Testis (tissue), 3 donors: ENCODE measurements around the gene SEZ6L. TPM values are rescaled to one million over a fixed set of nuclear protein-coding genes. Genes with fewer than 3 reads are reported as not detected.

Source experiments
- DNase-seq: peaks from one replicate; pipeline ENCODE4 v3.0.0-alpha.2; 2019
- H3K27ac ChIP-seq, 2 donors: fragments of 200-600 bp; sonication (generic); one replicate each; pipeline ENCODE4 v1.5.1; 2019
- H3K27me3 ChIP-seq: fragments of 200-600 bp; sonication (generic); one replicate; pipeline ENCODE4 v1.5.1; 2019
- H3K36me3 ChIP-seq: fragments of 200-600 bp; sonication (generic); one replicate; pipeline ENCODE4 v1.5.1; 2017; ENCODE audit warnings: low read depth; ENCODE audit errors: missing control alignments
- H3K4me1 ChIP-seq: fragments of 200-600 bp; sonication (generic); one replicate; pipeline ENCODE4 v1.5.1; 2019
- H3K4me3 ChIP-seq, 2 donors: fragments of 200-600 bp; sonication (generic); one replicate each; pipeline ENCODE4 v1.5.1; 2017 to 2019
- H3K9me3 ChIP-seq: fragments of 200-600 bp; sonication (generic); one replicate; pipeline ENCODE4 v1.5.1; 2017
- CTCF ChIP-seq, 3 experiments: fragments of 450-650 bp in 2 of 3; fragments of 200-600 bp in 1 of 3; sonication (generic) in 1 of 3; IDR thresholded peaks; one replicate each; pipeline ENCODE4 v1.5.1; 2016 to 2019; ENCODE audit warnings: antibody characterized with exemption in 3 of 3, mild to moderate bottlenecking in 2 of 3, moderate library complexity in 1 of 3
- POLR2A ChIP-seq: fragments of 450-650 bp; IDR thresholded peaks from one replicate; pipeline ENCODE4 v1.6.1; 2017; ENCODE audit warnings: antibody characterized with exemption, mild to moderate bottlenecking, moderate library complexity
- WGBS, 2 donors: methylation state at CpG; one replicate each; pipeline ENCODE4 v1.1.5; 2018; 5-methylcytosine and 5-hydroxymethylcytosine counted together
- intact Hi-C: fragments of 100-400 bp; cut with DNase I; formaldehyde crosslinking; loops from one replicate; pipeline ENCODE4 v1.15.1; 2023; ENCODE audit warnings: low total_unique reads
- polyA plus RNA-seq: library from polyadenylated mRNA; stranded (reverse); fragments of 350-450 nt; fragmentation: Illumina TruSeq; extraction: RNeasy Lipid Tissue Mini Kit (QIAGEN cat#74804); gene quantifications from one replicate; pipeline ENCODE4 v1.2.3, GENCODE V29; 2014; ENCODE audit warnings: low read depth, low replicate concordance; ENCODE audit not compliant: insufficient read depth
- total RNA-seq, 2 donors: library from RNA; depleted of rRNA; stranded (reverse); fragments of >200 nt; gene quantifications; one replicate each; pipeline ENCODE4 v1.2.3, GENCODE V29; 2016

Gene SEZ6L
- total and polyA plus RNA-seq, 3 donors from 2014 or later: 0.69 to 1.4 (median 0.71) TPM

DNA sequence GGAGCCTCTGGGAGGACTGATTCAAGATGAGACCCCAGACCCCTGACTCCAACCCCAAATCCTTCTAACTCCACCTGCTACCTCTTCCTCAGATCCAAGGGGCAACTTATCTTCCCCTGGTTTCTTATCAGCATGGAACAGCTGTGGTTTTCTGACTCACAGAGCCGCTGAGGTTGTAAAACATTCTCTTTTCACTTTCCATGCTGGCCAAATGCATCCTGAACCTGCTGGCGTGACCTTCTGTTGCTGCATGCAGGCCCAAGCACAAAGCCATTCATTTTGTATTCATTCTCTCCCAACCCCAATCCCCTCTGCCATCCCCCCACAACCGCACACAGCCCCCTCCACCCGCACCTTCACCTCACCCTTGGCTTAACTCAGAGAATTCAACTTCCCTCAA is 70.3 kb downstream of the SEZ6L start:
- TF ChIP-seq POLR2A: no peak
- TF ChIP-seq CTCF (IDR thresholded peaks at IDR 0.05): no peak
- intact Hi-C loops: no loop called here
- WGBS, 2 donors: 73 to 83% methylated on average over 4 of the region's 4 CpGs
- H3K27me3 ChIP-seq: no peaks in the 10 kb centered on the region
- no peak overlapping the region for H3K27ac ChIP-seq
- H3K9me3 ChIP-seq: no peaks in the 10 kb centered on the region
- DNase-seq: no peak
- H3K4me3 ChIP-seq: no peak overlapping the region
- no peaks in the 10 kb centered on the region for H3K36me3 ChIP-seq
- H3K4me1 ChIP-seq: no peaks in the 10 kb centered on the region

DNA sequence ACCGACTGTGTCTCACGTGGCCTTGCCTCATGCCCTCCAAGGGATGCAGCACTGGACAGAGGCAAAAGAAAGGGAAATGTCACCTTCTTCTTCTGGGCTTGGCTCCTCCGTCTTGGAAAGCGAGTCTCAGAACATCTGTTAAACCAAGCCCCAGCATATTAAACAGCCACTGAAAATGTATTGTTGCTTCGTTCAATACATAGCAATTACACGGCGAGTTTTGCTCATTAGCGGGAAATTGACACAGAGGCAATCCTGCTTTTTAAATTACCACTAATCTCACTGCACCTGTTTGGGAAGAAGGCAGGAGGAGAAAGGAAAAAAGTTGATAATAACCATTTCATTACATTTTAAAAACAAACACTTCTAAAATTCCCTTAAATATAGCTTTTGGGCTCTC is 72.1 kb downstream of the SEZ6L start:
- H3K27me3 ChIP-seq: no peaks in the 10 kb centered on the region
- no peak for DNase-seq
- 69 to 81% methylated on average over 8 of the region's 8 CpGs for WGBS, 2 donors
- H3K36me3 ChIP-seq: no peaks in the 10 kb centered on the region
- no peak overlapping the region for H3K27ac ChIP-seq
- intact Hi-C loops: no loop called here
- TF ChIP-seq CTCF (IDR thresholded peaks at IDR 0.05): no peak
- no peak for TF ChIP-seq POLR2A
- no peaks in the 10 kb centered on the region for H3K9me3 ChIP-seq
- no peaks in the 10 kb centered on the region for H3K4me1 ChIP-seq
- no peak overlapping the region for H3K4me3 ChIP-seq

- Histone ChIP-seq H3K4me3 (no peak overlapping the region), H3K27me3 (no peaks in the 10 kb centered on the region), H3K27ac (no peak overlapping the region), H3K36me3 (no peaks in the 10 kb centered on the region), H3K4me1 (no peaks in the 10 kb centered on the region), H3K9me3 (no peaks in the 10 kb centered on the region)
- DNase-seq: no peak
- intact Hi-C loops: no loop called here
- TF ChIP-seq POLR2A: no peak
- no peak for TF ChIP-seq CTCF (IDR thresholded peaks at IDR 0.05)
- 67 to 68% methylated on average over 7 of the region's 7 CpGs for WGBS, 2 donors
These were observed 75.7 kb downstream of the SEZ6L start for GRCh38 chr22:26245001-26245400.

- H3K36me3 ChIP-seq: no peaks in the 10 kb centered on the region
- H3K4me3 ChIP-seq: no peak overlapping the region
- no peak overlapping the region for H3K27ac ChIP-seq
- H3K27me3 ChIP-seq: no peaks in the 10 kb centered on the region
- intact Hi-C loops: no loop called here
- no peak for DNase-seq
- no peak for TF ChIP-seq CTCF (IDR thresholded peaks at IDR 0.05)
- 82 to 83% methylated on average over 7 of the region's 7 CpGs for WGBS, 2 donors
- no peaks in the 10 kb centered on the region for H3K4me1 ChIP-seq
- no peaks in the 10 kb centered on the region for H3K9me3 ChIP-seq
These were observed 77.3 kb downstream of the SEZ6L start for GRCh38 chr22:26246552-26246951.

- 71 to 74% methylated on average over 5 of the region's 5 CpGs for WGBS, 2 donors
These were observed 82.6 kb downstream of the SEZ6L start for GRCh38 chr22:26251869-26252268.

More at GRCh38 chr22:26251869-26252268, 82.6 kb downstream of the SEZ6L start:
- Histone ChIP-seq H3K27ac (no peak overlapping the region), H3K9me3 (no peaks in the 10 kb centered on the region), H3K27me3 (no peaks in the 10 kb centered on the region), H3K36me3 (no peaks in the 10 kb centered on the region), H3K4me1 (no peaks in the 10 kb centered on the region), H3K4me3 (no peak overlapping the region)
- TF ChIP-seq CTCF (IDR thresholded peaks at IDR 0.05): no peak
- TF ChIP-seq POLR2A: no peak
- intact Hi-C loops: no loop called here
- no peak for DNase-seq
